Hepatocyte (in vitro differentiated cells): Measurements from ENCODE around the gene NCR3LG1. TPM values are rescaled to one million over a fixed set of nuclear protein-coding genes. Genes with fewer than 3 reads are reported as not detected.

Experiments
- DNase-seq: peaks from one replicate; pipeline ENCODE4 v3.0.0-alpha.2; 2016; ENCODE audit warnings: low spot score
- H2AFZ ChIP-seq: fragments of 200-600 bp; sonication (generic); 2 replicates; pipeline ENCODE4 v1.6.0; 2016; ENCODE audit warnings: antibody characterized with exemption, mild to moderate bottlenecking
- H3K27ac ChIP-seq: fragments of 200-600 bp; sonication (generic); 2 replicates; pipeline ENCODE4 v1.5.1; 2016; ENCODE audit warnings: mild to moderate bottlenecking
- H3K27me3 ChIP-seq: fragments of 200-600 bp; sonication (generic); 2 replicates; pipeline ENCODE4 v1.6.1; 2016
- H3K36me3 ChIP-seq: fragments of 200-600 bp; sonication (generic); replicated peaks from 2 replicates; pipeline ENCODE4 v1.5.1; 2016; ENCODE audit warnings: low read depth; ENCODE audit not compliant: insufficient read depth
- H3K4me1 ChIP-seq: fragments of 200-600 bp; sonication (generic); 2 replicates; pipeline ENCODE4 v1.5.1; 2016; ENCODE audit warnings: mild to moderate bottlenecking, moderate library complexity; ENCODE audit not compliant: insufficient read depth
- H3K4me2 ChIP-seq: fragments of 200-600 bp; sonication (generic); 2 replicates; pipeline ENCODE4 v1.6.0; 2016
- H3K4me3 ChIP-seq: fragments of 200-600 bp; sonication (generic); 2 replicates; pipeline ENCODE4 v1.5.1; 2016; ENCODE audit warnings: mild to moderate bottlenecking
- H3K79me2 ChIP-seq: fragments of 200-600 bp; sonication (generic); 2 replicates; pipeline ENCODE4 v1.6.0; 2017; ENCODE audit warnings: mild to moderate bottlenecking
- H3K9me2 ChIP-seq: fragments of 200-600 bp; sonication (generic); replicated peaks from 2 replicates; pipeline ENCODE4 v1.6.0; 2017; ENCODE audit warnings: mild to moderate bottlenecking; ENCODE audit not compliant: insufficient read depth
- H3K9me3 ChIP-seq: fragments of 200-600 bp; sonication (generic); 2 replicates; pipeline ENCODE4 v1.5.1; 2016; ENCODE audit warnings: low read depth, mild to moderate bottlenecking
- H4K20me1 ChIP-seq: fragments of 200-600 bp; sonication (generic); 2 replicates; pipeline ENCODE4 v1.6.0; 2016; ENCODE audit warnings: mild to moderate bottlenecking; ENCODE audit not compliant: insufficient read depth, poor library complexity, severe bottlenecking
- EZH2 ChIP-seq: fragments of 200-600 bp; sonication (generic); IDR thresholded peaks from 2 replicates; pipeline ENCODE4 v1.6.1; 2016; ENCODE audit warnings: antibody characterized with exemption, mild to moderate bottlenecking, borderline replicate concordance
- EZH2phosphoT487 ChIP-seq: fragments of 200-600 bp; sonication (generic); IDR thresholded peaks from one replicate; pipeline ENCODE4 v1.6.1; 2018; ENCODE audit warnings: antibody characterized with exemption, mild to moderate bottlenecking, low read depth, moderate library complexity; ENCODE audit not compliant: unreplicated experiment, severe bottlenecking
- WGBS: methylation state at CpG from one replicate; pipeline ENCODE4 v1.1.6; 2016; ENCODE audit warnings: low lambda C conversion rate; ENCODE audit errors: missing lambda C conversion rate; 5-methylcytosine and 5-hydroxymethylcytosine counted together
- polyA plus RNA-seq: library from polyadenylated mRNA; unstranded; fragments of >200 nt; fragmentation: Nextera tagmentation; extraction: Ambion mirVana; gene quantifications from 2 replicates; pipeline ENCODE4 v1.2.1, GENCODE V29; 2016
- total RNA-seq: library from RNA; depleted of rRNA; stranded (reverse); fragments of >200 nt; gene quantifications from 2 replicates; pipeline ENCODE4 v1.2.3, GENCODE V29; 2014
- TF ChIP-seq, protein P1 (sequence below): fragments of 200-600 bp; sonication (generic); IDR thresholded peaks from 2 replicates; pipeline ENCODE4 v1.5.1; 2016; ENCODE audit warnings: antibody characterized with exemption, mild to moderate bottlenecking; ENCODE audit not compliant: poor library complexity

Gene NCR3LG1
- total and polyA plus RNA-seq, 2 experiments from 2014 or later: 3.7 to 13.8 TPM

DNA sequence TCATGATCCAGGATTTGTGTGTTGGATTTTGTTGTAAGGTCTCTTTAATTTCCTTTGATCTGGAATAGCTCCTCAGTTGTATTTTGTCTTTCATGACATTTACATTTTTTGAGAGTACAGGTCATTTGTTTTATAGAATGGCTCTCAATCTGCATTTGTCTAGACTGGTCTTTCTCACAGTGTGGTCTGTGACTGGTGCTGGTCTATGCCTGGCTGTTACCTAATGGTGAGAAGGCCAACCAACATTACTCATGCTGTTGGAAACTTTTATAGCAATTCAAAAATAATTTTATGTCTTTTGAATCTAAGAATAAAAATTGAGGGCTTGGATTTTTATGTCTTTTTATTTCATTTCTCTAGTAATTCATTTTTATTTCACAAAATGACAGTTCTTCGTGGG is 3.9 kb upstream of the NCR3LG1 start:
- H3K4me3 ChIP-seq: no peak overlapping the region
- DNase-seq: no peak
- TF ChIP-seq, protein P1, sequence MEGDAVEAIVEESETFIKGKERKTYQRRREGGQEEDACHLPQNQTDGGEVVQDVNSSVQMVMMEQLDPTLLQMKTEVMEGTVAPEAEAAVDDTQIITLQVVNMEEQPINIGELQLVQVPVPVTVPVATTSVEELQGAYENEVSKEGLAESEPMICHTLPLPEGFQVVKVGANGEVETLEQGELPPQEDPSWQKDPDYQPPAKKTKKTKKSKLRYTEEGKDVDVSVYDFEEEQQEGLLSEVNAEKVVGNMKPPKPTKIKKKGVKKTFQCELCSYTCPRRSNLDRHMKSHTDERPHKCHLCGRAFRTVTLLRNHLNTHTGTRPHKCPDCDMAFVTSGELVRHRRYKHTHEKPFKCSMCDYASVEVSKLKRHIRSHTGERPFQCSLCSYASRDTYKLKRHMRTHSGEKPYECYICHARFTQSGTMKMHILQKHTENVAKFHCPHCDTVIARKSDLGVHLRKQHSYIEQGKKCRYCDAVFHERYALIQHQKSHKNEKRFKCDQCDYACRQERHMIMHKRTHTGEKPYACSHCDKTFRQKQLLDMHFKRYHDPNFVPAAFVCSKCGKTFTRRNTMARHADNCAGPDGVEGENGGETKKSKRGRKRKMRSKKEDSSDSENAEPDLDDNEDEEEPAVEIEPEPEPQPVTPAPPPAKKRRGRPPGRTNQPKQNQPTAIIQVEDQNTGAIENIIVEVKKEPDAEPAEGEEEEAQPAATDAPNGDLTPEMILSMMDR: no peak
- no peak for TF ChIP-seq EZH2phosphoT487
- no peak overlapping the region for H2AFZ ChIP-seq
- H3K27me3 ChIP-seq: peaks cover 8% of the 10 kb centered on the region
- 63% methylated on average over 1 of the region's 1 CpG for WGBS
- H3K79me2 ChIP-seq: no peaks in the 10 kb centered on the region
- H4K20me1 ChIP-seq: no peaks in the 10 kb centered on the region
- H3K36me3 ChIP-seq: no peaks in the 10 kb centered on the region
- no peaks in the 10 kb centered on the region for H3K9me3 ChIP-seq
- H3K4me2 ChIP-seq: no peak overlapping the region
- H3K9me2 ChIP-seq: no peaks in the 10 kb centered on the region
- H3K4me1 ChIP-seq: no peaks in the 10 kb centered on the region
- no peak overlapping the region for H3K27ac ChIP-seq

DNA sequence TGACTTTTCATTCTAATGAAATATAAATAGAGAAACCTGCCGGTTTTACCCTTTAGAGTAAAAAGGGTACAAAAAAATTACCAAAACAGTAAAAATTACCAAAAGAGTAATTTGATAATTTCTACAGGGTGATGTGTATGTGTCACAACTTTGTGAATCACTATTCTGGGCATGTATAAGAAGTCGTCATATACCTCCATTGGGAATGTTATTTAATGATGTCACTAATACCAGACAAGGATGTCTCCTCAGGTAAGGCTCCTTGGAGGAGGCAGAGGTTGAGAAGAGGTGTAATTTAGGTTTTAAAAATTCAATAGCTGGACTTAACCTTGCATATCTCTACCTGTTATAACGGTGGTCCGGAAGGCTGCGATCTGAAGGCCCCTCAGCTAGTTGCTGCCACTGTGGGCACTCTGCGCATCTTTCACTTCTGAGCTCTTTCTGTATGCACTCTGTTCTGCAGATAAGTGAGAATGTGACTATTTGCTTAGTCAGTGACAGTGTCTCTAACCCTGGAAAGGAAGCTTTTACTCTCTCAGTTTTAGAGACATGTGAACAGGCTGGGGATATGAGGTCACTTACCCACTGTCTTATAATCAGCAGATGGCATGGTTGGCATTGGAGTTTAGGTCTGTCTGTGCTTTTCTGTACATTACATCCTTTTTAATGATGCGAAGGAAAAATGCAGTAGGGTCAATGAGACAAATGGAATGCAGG is 987 bp upstream of the NCR3LG1 start:
- peaks cover 8% of the 10 kb centered on the region for H3K27me3 ChIP-seq
- H2AFZ ChIP-seq: no peak overlapping the region
- no peak for DNase-seq
- peak overlapping the region; percentile 94 for H3K4me2 ChIP-seq
- H3K9me2 ChIP-seq: no peaks in the 10 kb centered on the region
- no peaks in the 10 kb centered on the region for H3K9me3 ChIP-seq
- H4K20me1 ChIP-seq: no peaks in the 10 kb centered on the region
- no peak overlapping the region for H3K4me3 ChIP-seq
- WGBS: 93% methylated on average over 7 of the region's 7 CpGs
- H3K79me2 ChIP-seq: peaks cover 3% of the 10 kb centered on the region
- H3K27ac ChIP-seq: no peak overlapping the region
- H3K36me3 ChIP-seq: no peaks in the 10 kb centered on the region
- no peak for TF ChIP-seq EZH2
- TF ChIP-seq EZH2phosphoT487: no peak
- TF ChIP-seq, protein P1: no peak
- peaks cover 5% of the 10 kb centered on the region for H3K4me1 ChIP-seq

DNA sequence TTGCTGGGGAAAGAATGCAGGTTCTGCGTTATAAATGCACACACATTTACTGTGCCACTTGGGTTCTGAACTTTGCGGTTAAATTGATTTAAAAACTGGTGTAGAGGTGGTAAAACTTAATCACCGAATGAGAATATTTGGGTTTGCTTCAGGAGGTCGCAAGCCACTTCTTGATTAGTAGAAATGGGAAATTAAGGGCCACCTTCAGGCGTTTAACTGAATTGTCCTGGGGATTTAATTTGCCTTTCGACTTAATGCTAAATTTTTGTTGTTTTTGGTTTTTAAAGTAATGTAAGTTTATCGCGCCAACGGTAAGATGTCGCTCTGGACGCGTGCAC is 459 bp upstream of the NCR3LG1 start:
- H4K20me1 ChIP-seq: no peaks in the 10 kb centered on the region
- H3K9me3 ChIP-seq: no peaks in the 10 kb centered on the region
- peak overlapping the region; percentile 94 for H3K4me2 ChIP-seq
- H2AFZ ChIP-seq: peak overlapping the region; percentile 76
- peaks cover 5% of the 10 kb centered on the region for H3K4me1 ChIP-seq
- H3K27ac ChIP-seq: no peak overlapping the region
- H3K79me2 ChIP-seq: peaks cover 3% of the 10 kb centered on the region
- peak overlapping the region; percentile 54 for H3K4me3 ChIP-seq
- peaks cover 8% of the 10 kb centered on the region for H3K27me3 ChIP-seq
- TF ChIP-seq EZH2phosphoT487: no peak
- TF ChIP-seq, protein P1: peak; percentile 18
- TF ChIP-seq EZH2: no peak
- DNase-seq: no peak
- no peaks in the 10 kb centered on the region for H3K9me2 ChIP-seq
- 25% methylated on average over 12 of the region's 12 CpGs for WGBS
- no peaks in the 10 kb centered on the region for H3K36me3 ChIP-seq
